PC-9 (cell line): Measurements from ENCODE around the gene CASQ1. TPM values are rescaled to one million over a fixed set of nuclear protein-coding genes. Genes with fewer than 3 reads are reported as not detected.

Experiments used
- BruUV-seq: library from RNA; stranded (reverse); fragments of 400-500 nt; replicated peaks from 2 replicates; lab custom pipeline; 2021; lab: Mats Ljungman, UMichigan
- CTCF ChIA-PET: fragments of 300-600 bp; sonication (Branson Sonifier 250); formaldehyde crosslinking; loops from one replicate; lab custom pipeline; 2022; ENCODE audit warnings: antibody characterized with exemption; lab: Charles Lee
- POLR2A ChIA-PET: fragments of 300-600 bp; sonication (Branson Sonifier 250); formaldehyde crosslinking; loops from one replicate; lab custom pipeline; 2022; ENCODE audit warnings: antibody characterized with exemption; ENCODE audit not compliant: unreplicated experiment; lab: Charles Lee
- DNase-seq, 2 experiments: peaks; one replicate each; pipeline versions ENCODE4 v3.0.0 to v3.0.0-alpha.2; 2015 to 2022; ENCODE audit warnings: mixed read lengths in 1 of 2
- H2AFZ ChIP-seq: fragments of 200-600 bp; sonication (generic); 2 replicates; pipeline ENCODE4 v1.8.1; 2017; ENCODE audit warnings: antibody characterized with exemption
- H3F3A ChIP-seq: fragments of 200-600 bp; sonication (generic); 2 replicates; pipeline ENCODE4 v1.8.1; 2017; ENCODE audit warnings: antibody characterized with exemption, mild to moderate bottlenecking, low read depth; ENCODE audit not compliant: insufficient read depth
- H3K27ac ChIP-seq: fragments of 200-600 bp; sonication (generic); 2 replicates; pipeline ENCODE4 v1.6.1; 2016; ENCODE audit warnings: mixed run types
- H3K27me3 ChIP-seq: fragments of 200-600 bp; sonication (generic); 2 replicates; pipeline ENCODE4 v1.6.1; 2016; ENCODE audit warnings: low read depth, mixed run types; ENCODE audit not compliant: insufficient read depth
- H3K36me3 ChIP-seq: fragments of 200-600 bp; sonication (generic); 2 replicates; pipeline ENCODE4 v1.6.1; 2016; ENCODE audit warnings: low read depth, mixed run types
- H3K4me1 ChIP-seq: fragments of 200-600 bp; sonication (generic); replicated peaks from 2 replicates; pipeline ENCODE4 v1.6.1; 2016; ENCODE audit warnings: mixed run types; ENCODE audit not compliant: insufficient read depth
- H3K4me2 ChIP-seq: fragments of 200-600 bp; sonication (generic); 2 replicates; pipeline ENCODE4 v1.6.1; 2017; ENCODE audit warnings: mixed run types
- H3K4me3 ChIP-seq: fragments of 200-600 bp; sonication (generic); 2 replicates; pipeline ENCODE4 v1.6.1; 2016; ENCODE audit warnings: mixed run types
- H3K79me2 ChIP-seq: fragments of 200-600 bp; sonication (generic); 2 replicates; pipeline ENCODE4 v1.6.1; 2017; ENCODE audit warnings: low read depth, mixed run types
- H3K9me2 ChIP-seq: fragments of 200-600 bp; sonication (generic); 2 replicates; pipeline ENCODE4 v1.8.1; 2017; ENCODE audit warnings: mild to moderate bottlenecking; ENCODE audit not compliant: insufficient read depth
- H3K9me3 ChIP-seq: fragments of 200-600 bp; sonication (generic); 2 replicates; pipeline ENCODE4 v1.8.1; 2016; ENCODE audit warnings: low read depth; ENCODE audit not compliant: insufficient read depth
- H4K20me1 ChIP-seq: fragments of 200-600 bp; sonication (generic); 2 replicates; pipeline ENCODE4 v1.8.1; 2017; ENCODE audit not compliant: insufficient read depth
- CTCF ChIP-seq: fragments of 200-600 bp; sonication (generic); conservative IDR thresholded peaks from 2 replicates; pipeline ENCODE4 v1.6.1; 2017; ENCODE audit warnings: mixed run types, antibody characterized with exemption, mild to moderate bottlenecking, moderate library complexity
- EZH2 ChIP-seq: fragments of 200-600 bp; sonication (generic); IDR thresholded peaks from 2 replicates; pipeline ENCODE4 v1.8.0; 2017; ENCODE audit warnings: antibody characterized with exemption, low read depth
- intact Hi-C: fragments of 100-400 bp; cut with micrococcal nuclease; formaldehyde crosslinking; loops from one replicate; pipeline ENCODE4 v1.10.0; 2022; ENCODE audit not compliant: unreplicated experiment
- total RNA-seq: library from RNA; stranded (reverse); gene quantifications from 2 replicates; pipeline ENCODE4 v1.2.3, GENCODE V29; 2021

CASQ1 gene
- total RNA-seq, 1 experiment from 2014 or later, result not detected

- intact Hi-C loops, result no loop called here
- no peak for DNase-seq
- H3F3A ChIP-seq, result peaks cover 3% of the 10 kb centered on the region; the same call in 1 of the 2 replicates
- ChIA-PET POLR2A (no interaction called here), CTCF (no interaction called here)
- H3K27ac ChIP-seq, result no peak overlapping the region
- H2AFZ ChIP-seq, result no peak overlapping the region
- no peaks in the 10 kb centered on the region for H3K9me3 ChIP-seq
- no peaks in the 10 kb centered on the region for H3K36me3 ChIP-seq
- no peaks in the 10 kb centered on the region for H4K20me1 ChIP-seq
- no peak for TF ChIP-seq EZH2
- TF ChIP-seq CTCF, result no peak
- H3K4me2 ChIP-seq, result no peak overlapping the region
- BruUV-seq, result no TSS peak
- H3K4me1 ChIP-seq, result peaks cover 9% of the 10 kb centered on the region; the same call in 1 of the 2 replicates
- H3K9me2 ChIP-seq, result no peaks in the 10 kb centered on the region; the same call in 1 of the 2 replicates
- H3K79me2 ChIP-seq, result no peaks in the 10 kb centered on the region
- H3K4me3 ChIP-seq, result no peak overlapping the region
- H3K27me3 ChIP-seq, result no peaks in the 10 kb centered on the region; the same call in 1 of the 2 replicates
Observed at GRCh38 chr1:160168016-160168415, 22.4 kb upstream of the CASQ1 start.

DNA sequence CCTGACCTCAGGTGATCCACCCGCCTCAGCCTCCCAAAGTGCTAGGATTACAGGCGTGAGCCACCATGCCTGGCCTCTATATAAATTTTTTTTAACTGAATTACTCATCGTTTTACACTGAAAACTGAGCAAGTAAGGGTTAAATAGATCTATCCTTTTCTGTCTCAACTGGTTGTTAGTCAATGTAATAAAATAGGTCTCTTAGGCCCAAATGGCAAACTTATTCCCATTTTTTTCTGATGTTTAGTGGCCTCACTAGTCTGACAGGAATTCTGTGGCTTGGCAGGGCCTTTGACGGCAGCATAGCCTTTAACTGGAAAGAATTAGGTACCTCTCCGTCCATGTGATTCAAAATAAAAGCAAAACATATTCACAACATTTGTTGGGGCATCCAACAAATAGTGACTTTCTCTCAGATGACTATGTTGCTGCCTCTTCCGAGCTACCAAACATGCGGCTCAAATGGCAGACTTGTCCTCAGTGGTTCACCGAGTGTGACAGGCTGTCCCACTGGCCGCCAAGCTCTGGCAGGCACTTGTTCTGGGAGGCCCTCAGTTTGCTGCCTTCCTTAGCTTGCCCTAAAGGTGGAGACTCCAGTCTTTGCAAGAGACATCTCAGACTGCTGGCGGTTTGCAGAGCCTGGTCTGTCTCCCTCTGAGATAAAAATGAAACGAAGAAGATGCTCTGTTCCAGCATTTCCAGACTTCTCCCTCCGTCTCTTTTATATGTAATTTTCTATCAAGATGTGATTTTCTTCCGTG, 21.6 kb upstream of the CASQ1 start:
- intact Hi-C loops, result no loop called here
- H3K9me2 ChIP-seq, result no peaks in the 10 kb centered on the region
- POLR2A ChIA-PET, result no interaction called here
- no peak for DNase-seq
- no peak overlapping the region for H2AFZ ChIP-seq
- peaks cover 6% of the 10 kb centered on the region for H3K27me3 ChIP-seq
- no TSS peak for BruUV-seq
- H3K79me2 ChIP-seq, result no peaks in the 10 kb centered on the region
- H3K4me2 ChIP-seq, result no peak overlapping the region
- no peaks in the 10 kb centered on the region for H3K9me3 ChIP-seq
- peaks cover 3% of the 10 kb centered on the region; the same call in 1 of the 2 replicates for H3F3A ChIP-seq
- H3K27ac ChIP-seq, result no peak overlapping the region
- H3K4me3 ChIP-seq, result no peak overlapping the region
- H3K36me3 ChIP-seq, result no peaks in the 10 kb centered on the region
- peaks cover 9% of the 10 kb centered on the region; the same call in 1 of the 2 replicates for H3K4me1 ChIP-seq
- no peaks in the 10 kb centered on the region for H4K20me1 ChIP-seq
- CTCF ChIA-PET, result no interaction called here
- TF ChIP-seq EZH2 (no peak), CTCF (no peak)

DNA sequence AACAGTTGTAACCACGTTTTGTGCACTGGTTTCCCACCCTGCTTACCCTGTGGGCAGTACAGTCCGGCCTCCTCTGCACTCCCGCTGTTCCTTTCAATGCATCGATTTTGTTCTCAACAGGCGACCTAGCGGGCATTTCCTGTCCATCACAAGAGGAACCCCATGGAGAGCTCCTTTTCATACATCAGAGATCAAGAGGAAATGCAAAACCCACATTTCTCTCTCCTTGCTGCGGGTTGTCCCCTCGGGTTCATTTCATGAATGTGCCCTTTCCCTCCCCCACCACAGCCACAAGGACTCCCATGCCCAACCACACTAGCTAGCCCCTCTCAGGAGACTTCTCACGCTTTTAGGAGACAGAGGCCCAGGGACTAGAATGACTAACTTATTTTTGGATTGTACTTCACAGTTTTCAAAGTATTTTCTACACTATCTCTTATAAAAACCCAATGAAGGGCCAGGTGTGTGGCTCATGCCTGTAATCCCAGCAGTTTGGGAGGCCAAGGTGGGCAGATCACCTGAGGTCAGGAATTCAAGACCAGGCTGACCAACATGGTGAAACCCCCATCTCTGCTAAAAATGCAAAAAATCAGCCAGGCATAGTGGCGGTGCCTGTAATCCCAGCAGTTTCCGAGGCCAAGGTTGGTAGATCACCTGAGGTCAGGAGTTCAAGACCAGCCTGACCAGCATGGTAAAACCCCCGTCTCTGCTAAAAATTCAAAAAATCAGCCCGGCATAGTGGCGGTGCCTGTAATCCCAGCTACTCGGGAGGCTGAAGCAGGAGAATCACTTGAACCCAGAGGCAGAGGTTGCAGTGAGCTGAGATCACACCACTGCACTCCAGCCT, 20.6 kb upstream of the CASQ1 start:
- BruUV-seq, result no TSS peak
- Histone ChIP-seq H3F3A (peaks cover 3% of the 10 kb centered on the region; the same call in 1 of the 2 replicates), H3K4me2 (no peak overlapping the region), H4K20me1 (no peaks in the 10 kb centered on the region), H3K27ac (no peak overlapping the region), H3K9me3 (no peaks in the 10 kb centered on the region), H3K36me3 (no peaks in the 10 kb centered on the region), H3K4me1 (peaks cover 9% of the 10 kb centered on the region; the same call in 1 of the 2 replicates), H3K4me3 (no peak overlapping the region), H3K27me3 (peaks cover 9% of the 10 kb centered on the region), H3K79me2 (no peaks in the 10 kb centered on the region), H3K9me2 (no peaks in the 10 kb centered on the region), H2AFZ (no peak overlapping the region)
- intact Hi-C loops, result no loop called here
- POLR2A ChIA-PET, result no interaction called here
- TF ChIP-seq CTCF, result no peak
- TF ChIP-seq EZH2, result no peak
- CTCF ChIA-PET, result no interaction called here
- DNase-seq, result no peak
